Measurements from ENCODE around the gene LGR5. TPM values are rescaled to one million over a fixed set of nuclear protein-coding genes. Genes with fewer than 3 reads are reported as not detected.

The LGR5 gene
- total and polyA plus RNA-seq, 2 donors (not counting 1 experiment from before 2014, with no cell fraction given): not detected

GRCh38 chr12:71461787-71462328, 22.3 kb downstream of the LGR5 start:
- no peak overlapping the region for H2AFZ ChIP-seq (ENCODE audit: low read length)
- TF ChIP-seq, protein P1, sequence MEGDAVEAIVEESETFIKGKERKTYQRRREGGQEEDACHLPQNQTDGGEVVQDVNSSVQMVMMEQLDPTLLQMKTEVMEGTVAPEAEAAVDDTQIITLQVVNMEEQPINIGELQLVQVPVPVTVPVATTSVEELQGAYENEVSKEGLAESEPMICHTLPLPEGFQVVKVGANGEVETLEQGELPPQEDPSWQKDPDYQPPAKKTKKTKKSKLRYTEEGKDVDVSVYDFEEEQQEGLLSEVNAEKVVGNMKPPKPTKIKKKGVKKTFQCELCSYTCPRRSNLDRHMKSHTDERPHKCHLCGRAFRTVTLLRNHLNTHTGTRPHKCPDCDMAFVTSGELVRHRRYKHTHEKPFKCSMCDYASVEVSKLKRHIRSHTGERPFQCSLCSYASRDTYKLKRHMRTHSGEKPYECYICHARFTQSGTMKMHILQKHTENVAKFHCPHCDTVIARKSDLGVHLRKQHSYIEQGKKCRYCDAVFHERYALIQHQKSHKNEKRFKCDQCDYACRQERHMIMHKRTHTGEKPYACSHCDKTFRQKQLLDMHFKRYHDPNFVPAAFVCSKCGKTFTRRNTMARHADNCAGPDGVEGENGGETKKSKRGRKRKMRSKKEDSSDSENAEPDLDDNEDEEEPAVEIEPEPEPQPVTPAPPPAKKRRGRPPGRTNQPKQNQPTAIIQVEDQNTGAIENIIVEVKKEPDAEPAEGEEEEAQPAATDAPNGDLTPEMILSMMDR (conservative IDR thresholded peaks at IDR 0.05 in 1 of 2, IDR thresholded peaks at IDR 0.05 in 1 of 2; ENCODE audit: low read depth in 1 of 2, low read length in 2 of 2): no peak
- TF ChIP-seq EZH2 (IDR thresholded peaks at IDR 0.05; ENCODE audit: low read length, missing control alignments): no peak

GRCh38 chr12:71465796-71466195, 26.2 kb downstream of the LGR5 start:
- Histone ChIP-seq H3K27me3 (ENCODE audit: control insufficient read depth, insufficient read depth, low read length) (no peaks in the 10 kb centered on the region), H3K4me2 (ENCODE audit: extremely low read depth, insufficient read depth, low read length) (no peak overlapping the region), H3K4me1 (ENCODE audit: control insufficient read depth, extremely low read depth, insufficient read depth, low read length) (no peaks in the 10 kb centered on the region), H3K9me3 (ENCODE audit: control insufficient read depth, insufficient read depth, low read depth, low read length) (no peaks in the 10 kb centered on the region), H2AFZ (ENCODE audit: low read length) (no peak overlapping the region), H3K9ac (ENCODE audit: insufficient read depth, low read length) (no peak overlapping the region), H3K36me3 (ENCODE audit: control insufficient read depth, insufficient read depth, low read length) (no peaks in the 10 kb centered on the region), H3K79me2 (ENCODE audit: control insufficient read depth, insufficient read depth, low read length) (no peaks in the 10 kb centered on the region), H3K27ac (ENCODE audit: insufficient read depth, low read length) (no peak overlapping the region), H4K20me1 (ENCODE audit: control insufficient read depth, extremely low read depth, insufficient read depth, low read length) (no peaks in the 10 kb centered on the region), H3K4me3 (replicated peaks in 1 of 4; ENCODE audit: control extremely low read depth in 1 of 4, insufficient read depth in 1 of 4, low read depth in 3 of 4, low read length in 4 of 4) (no peak overlapping the region)
- no peak for DNase-seq (ENCODE audit: low read depth in 2 of 2)
- no peak for TF ChIP-seq EZH2 (IDR thresholded peaks at IDR 0.05; ENCODE audit: low read length, missing control alignments)
- TF ChIP-seq, protein P1 (conservative IDR thresholded peaks at IDR 0.05 in 1 of 2, IDR thresholded peaks at IDR 0.05 in 1 of 2; ENCODE audit: low read depth in 1 of 2, low read length in 2 of 2): no peak

More at GRCh38 chr12:71461787-71462328, 22.3 kb downstream of the LGR5 start:
- no peak overlapping the region for H3K4me2 ChIP-seq (ENCODE audit: extremely low read depth, insufficient read depth, low read length)
- H3K27ac ChIP-seq (ENCODE audit: insufficient read depth, low read length): no peak overlapping the region
- H3K4me3 ChIP-seq (replicated peaks in 1 of 4; ENCODE audit: control extremely low read depth in 1 of 4, insufficient read depth in 1 of 4, low read depth in 3 of 4, low read length in 4 of 4): no peak overlapping the region
- no peaks in the 10 kb centered on the region for H3K79me2 ChIP-seq (ENCODE audit: control insufficient read depth, insufficient read depth, low read length)
- no peaks in the 10 kb centered on the region for H3K27me3 ChIP-seq (ENCODE audit: control insufficient read depth, insufficient read depth, low read length)
- no peaks in the 10 kb centered on the region for H3K36me3 ChIP-seq (ENCODE audit: control insufficient read depth, insufficient read depth, low read length)
- H3K4me1 ChIP-seq (ENCODE audit: control insufficient read depth, extremely low read depth, insufficient read depth, low read length): no peaks in the 10 kb centered on the region
- no peaks in the 10 kb centered on the region for H4K20me1 ChIP-seq (ENCODE audit: control insufficient read depth, extremely low read depth, insufficient read depth, low read length)
- H3K9ac ChIP-seq (ENCODE audit: insufficient read depth, low read length): no peak overlapping the region
- no peak for DNase-seq (ENCODE audit: low read depth in 2 of 2)
- H3K9me3 ChIP-seq (ENCODE audit: control insufficient read depth, insufficient read depth, low read depth, low read length): no peaks in the 10 kb centered on the region

- H3K9me3 ChIP-seq (ENCODE audit: control insufficient read depth, insufficient read depth, low read depth, low read length): no peaks in the 10 kb centered on the region
- no peak overlapping the region for H3K4me2 ChIP-seq (ENCODE audit: extremely low read depth, insufficient read depth, low read length)
- H2AFZ ChIP-seq (ENCODE audit: low read length): no peak overlapping the region
- no peaks in the 10 kb centered on the region for H4K20me1 ChIP-seq (ENCODE audit: control insufficient read depth, extremely low read depth, insufficient read depth, low read length)
- H3K4me3 ChIP-seq (replicated peaks in 1 of 4; ENCODE audit: control extremely low read depth in 1 of 4, insufficient read depth in 1 of 4, low read depth in 3 of 4, low read length in 4 of 4): no peak overlapping the region
- peak; percentile 52 to 92 for DNase-seq (ENCODE audit: low read depth in 2 of 2)
- no peak overlapping the region for H3K27ac ChIP-seq (ENCODE audit: insufficient read depth, low read length)
- H3K27me3 ChIP-seq (ENCODE audit: control insufficient read depth, insufficient read depth, low read length): no peaks in the 10 kb centered on the region
- H3K79me2 ChIP-seq (ENCODE audit: control insufficient read depth, insufficient read depth, low read length): no peaks in the 10 kb centered on the region
- no peaks in the 10 kb centered on the region for H3K36me3 ChIP-seq (ENCODE audit: control insufficient read depth, insufficient read depth, low read length)
- TF ChIP-seq, protein P1 (conservative IDR thresholded peaks at IDR 0.05 in 1 of 2, IDR thresholded peaks at IDR 0.05 in 1 of 2; ENCODE audit: low read depth in 1 of 2, low read length in 2 of 2): no peak
- no peak for TF ChIP-seq EZH2 (IDR thresholded peaks at IDR 0.05; ENCODE audit: low read length, missing control alignments)
- H3K4me1 ChIP-seq (ENCODE audit: control insufficient read depth, extremely low read depth, insufficient read depth, low read length): no peaks in the 10 kb centered on the region
- H3K9ac ChIP-seq (ENCODE audit: insufficient read depth, low read length): no peak overlapping the region
These were observed 29.7 kb downstream of the LGR5 start for GRCh38 chr12:71469258-71469750.
